ENCODE data around the gene TAMM41.
A peak's percentile ranks its signal among the peaks of the same experiment; 100 is the strongest.
"Not testable (repeated sequence)": the region's sequence is repeated elsewhere in the genome, so short reads cannot be mapped to it uniquely, and the experiment has no call there.

TAMM41 gene, protein sequence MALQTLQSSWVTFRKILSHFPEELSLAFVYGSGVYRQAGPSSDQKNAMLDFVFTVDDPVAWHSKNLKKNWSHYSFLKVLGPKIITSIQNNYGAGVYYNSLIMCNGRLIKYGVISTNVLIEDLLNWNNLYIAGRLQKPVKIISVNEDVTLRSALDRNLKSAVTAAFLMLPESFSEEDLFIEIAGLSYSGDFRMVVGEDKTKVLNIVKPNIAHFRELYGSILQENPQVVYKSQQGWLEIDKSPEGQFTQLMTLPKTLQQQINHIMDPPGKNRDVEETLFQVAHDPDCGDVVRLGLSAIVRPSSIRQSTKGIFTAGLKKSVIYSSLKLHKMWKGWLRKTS

DNA sequence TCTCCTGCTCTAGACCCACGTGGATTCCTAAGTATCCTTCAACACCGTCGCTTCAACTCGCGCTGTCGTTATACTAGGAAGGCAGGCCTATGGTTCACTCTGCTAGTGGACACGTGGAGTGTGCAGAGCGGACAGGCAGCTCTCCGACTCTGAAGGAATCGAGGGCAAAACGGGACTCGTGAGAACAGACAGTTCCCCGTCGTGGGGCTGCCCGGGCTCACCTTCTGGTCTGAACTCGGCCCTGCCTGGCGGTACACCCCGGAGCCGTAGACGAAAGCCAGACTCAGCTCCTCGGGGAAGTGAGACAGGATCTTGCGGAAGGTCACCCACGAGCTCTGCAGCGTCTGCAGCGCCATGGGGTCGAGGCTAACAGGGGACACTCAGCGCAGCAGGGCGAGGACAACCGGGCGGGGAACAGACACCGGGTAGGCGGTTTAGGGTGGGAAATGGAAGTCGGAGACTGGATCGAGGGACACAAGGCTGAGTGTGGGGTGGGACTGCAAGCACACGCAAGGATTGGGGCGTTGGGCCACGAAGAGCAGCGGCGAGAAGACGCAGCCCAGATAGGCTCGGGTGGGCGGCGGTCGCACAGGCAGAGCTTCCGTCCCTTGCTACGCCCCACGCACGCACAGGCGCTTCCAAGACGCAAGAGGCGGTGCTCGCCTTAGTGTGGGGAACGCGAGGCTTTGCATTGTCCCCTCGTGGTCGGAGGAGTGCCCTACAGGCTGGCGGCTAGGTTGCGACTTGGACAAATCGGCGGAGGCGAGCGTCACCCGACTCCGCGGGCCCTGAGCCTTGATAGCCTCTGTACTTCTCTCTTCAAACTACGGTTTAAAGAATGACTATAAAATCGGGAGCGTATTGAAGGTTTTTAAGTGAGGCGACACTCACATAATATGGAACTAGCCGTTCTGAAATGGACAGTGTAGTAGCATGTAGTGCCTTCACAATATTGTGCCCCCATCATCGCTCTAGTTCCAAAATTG, at the start of gene TAMM41:
TSS of gene TAMM41 (minus strand) at position 605 of the 986 bp plus-strand sequence. CDS start at position 356, 249 bp downstream.
- H3K9ac ChIP-seq (ENCODE audit: low read length), result peak within 1 kb of the TSS; percentile 75
- peak within 1 kb of the TSS; percentile 95 for H3K4me3 ChIP-seq (ENCODE audit: low read length)
- H3K27ac ChIP-seq (ENCODE audit: low read length), result no peak within 1 kb of the TSS
- H3K27me3 ChIP-seq (ENCODE audit: control insufficient read depth, insufficient read depth, low read length), result peaks cover 15% of the 10 kb centered on the region
- H3K9me3 ChIP-seq (ENCODE audit: control insufficient read depth, low read depth, low read length), result no peaks in the 10 kb centered on the region
- H3K4me1 ChIP-seq (ENCODE audit: control insufficient read depth, low read depth, low read length), result peaks cover 7% of the 10 kb centered on the region
- H3K36me3 ChIP-seq (ENCODE audit: control insufficient read depth, low read depth, low read length), result peaks cover 11% of the 10 kb centered on the region

DNA sequence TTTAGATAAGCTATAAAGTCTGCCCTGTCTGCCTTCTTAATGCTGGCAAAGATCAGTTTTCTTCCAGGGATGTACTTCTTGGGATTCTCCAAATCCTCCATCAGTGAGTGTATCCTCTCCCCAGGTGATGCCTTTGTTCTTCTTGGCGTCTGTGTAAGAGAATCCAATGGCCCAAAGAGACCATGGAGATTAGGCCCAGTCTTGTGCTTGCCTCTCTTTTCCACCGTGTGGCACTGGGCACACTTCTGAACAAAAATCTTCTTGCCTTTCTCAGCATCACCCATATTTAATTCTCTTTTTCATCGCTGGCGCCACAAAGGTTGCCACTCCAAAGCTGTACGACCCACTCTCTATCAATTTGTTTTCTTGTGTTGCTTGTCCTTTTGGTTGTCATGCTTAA, 32.2 kb upstream of the TAMM41 start:
- Histone ChIP-seq H3K27ac (ENCODE audit: low read length) (no peak overlapping the region), H3K36me3 (ENCODE audit: control insufficient read depth, low read depth, low read length) (no peaks in the 10 kb centered on the region), H3K4me1 (ENCODE audit: control insufficient read depth, low read depth, low read length) (no peaks in the 10 kb centered on the region), H3K4me3 (ENCODE audit: low read length) (no peak overlapping the region), H3K27me3 (ENCODE audit: control insufficient read depth, insufficient read depth, low read length) (no peaks in the 10 kb centered on the region), H3K9ac (ENCODE audit: low read length) (no peak overlapping the region), H3K9me3 (ENCODE audit: control insufficient read depth, low read depth, low read length) (no peaks in the 10 kb centered on the region)

DNA sequence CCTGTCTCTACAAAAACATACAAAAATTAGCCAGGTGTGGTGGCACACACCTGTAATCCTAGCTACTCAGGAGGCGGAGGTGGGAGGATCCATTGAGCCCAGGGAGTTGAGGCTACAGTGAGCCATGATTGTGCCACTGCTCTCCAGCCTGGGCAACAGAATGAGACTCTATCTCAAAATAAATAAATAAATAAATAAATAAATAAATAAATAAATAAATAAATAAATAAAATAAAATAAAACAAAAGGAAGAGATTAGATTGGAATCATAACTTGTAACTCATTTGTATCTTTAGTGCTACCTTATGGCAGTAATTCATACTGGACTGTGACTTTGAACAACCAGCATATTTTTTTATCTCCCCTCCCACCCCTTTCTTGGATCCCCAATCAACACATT, 28.0 kb upstream of the TAMM41 start:
- not testable (repeated sequence) for H3K4me1 ChIP-seq (ENCODE audit: control insufficient read depth, low read depth, low read length); H3K27ac ChIP-seq (ENCODE audit: low read length); H3K36me3 ChIP-seq (ENCODE audit: control insufficient read depth, low read depth, low read length); H3K9me3 ChIP-seq (ENCODE audit: control insufficient read depth, low read depth, low read length); H3K4me3 ChIP-seq (ENCODE audit: low read length); H3K9ac ChIP-seq (ENCODE audit: low read length); H3K27me3 ChIP-seq (ENCODE audit: control insufficient read depth, insufficient read depth, low read length)

DNA sequence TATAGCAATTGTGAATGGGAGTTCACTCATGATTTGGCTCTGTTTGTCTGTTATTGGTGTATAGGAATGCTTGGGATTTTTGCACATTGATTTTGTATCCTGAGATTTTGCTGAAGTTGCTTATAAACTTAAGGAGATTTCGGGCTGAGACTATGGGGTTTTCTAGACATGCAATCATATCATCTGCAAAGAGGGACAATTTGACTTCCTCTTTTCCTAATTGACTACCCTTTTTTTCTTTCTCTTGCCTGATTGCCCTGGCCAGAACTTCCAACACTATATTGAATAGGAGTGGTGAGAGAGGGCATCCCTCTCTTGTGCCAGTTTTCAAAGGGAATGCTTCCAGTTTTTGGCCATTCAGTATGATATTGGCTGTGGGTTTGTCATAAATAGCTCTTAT, 17.1 kb upstream of the TAMM41 start:
- H3K9ac ChIP-seq (ENCODE audit: low read length); H3K27ac ChIP-seq (ENCODE audit: low read length); H3K4me1 ChIP-seq (ENCODE audit: control insufficient read depth, low read depth, low read length); H3K9me3 ChIP-seq (ENCODE audit: control insufficient read depth, low read depth, low read length); H3K27me3 ChIP-seq (ENCODE audit: control insufficient read depth, insufficient read depth, low read length); H3K4me3 ChIP-seq (ENCODE audit: low read length); H3K36me3 ChIP-seq (ENCODE audit: control insufficient read depth, low read depth, low read length): not testable (repeated sequence)

- H3K4me3 ChIP-seq (ENCODE audit: low read length); H3K36me3 ChIP-seq (ENCODE audit: control insufficient read depth, low read depth, low read length); H3K4me1 ChIP-seq (ENCODE audit: control insufficient read depth, low read depth, low read length); H3K27ac ChIP-seq (ENCODE audit: low read length); H3K9me3 ChIP-seq (ENCODE audit: control insufficient read depth, low read depth, low read length); H3K27me3 ChIP-seq (ENCODE audit: control insufficient read depth, insufficient read depth, low read length); H3K9ac ChIP-seq (ENCODE audit: low read length): not testable (repeated sequence)
Observed at GRCh38 chr3:11862584-11862983, 15.9 kb upstream of the TAMM41 start.

GRCh38 chr3:11862145-11862544, 15.5 kb upstream of the TAMM41 start:
- not testable (repeated sequence) for H3K4me3 ChIP-seq (ENCODE audit: low read length); H3K4me1 ChIP-seq (ENCODE audit: control insufficient read depth, low read depth, low read length); H3K27ac ChIP-seq (ENCODE audit: low read length); H3K36me3 ChIP-seq (ENCODE audit: control insufficient read depth, low read depth, low read length); H3K27me3 ChIP-seq (ENCODE audit: control insufficient read depth, insufficient read depth, low read length); H3K9me3 ChIP-seq (ENCODE audit: control insufficient read depth, low read depth, low read length); H3K9ac ChIP-seq (ENCODE audit: low read length)

DNA sequence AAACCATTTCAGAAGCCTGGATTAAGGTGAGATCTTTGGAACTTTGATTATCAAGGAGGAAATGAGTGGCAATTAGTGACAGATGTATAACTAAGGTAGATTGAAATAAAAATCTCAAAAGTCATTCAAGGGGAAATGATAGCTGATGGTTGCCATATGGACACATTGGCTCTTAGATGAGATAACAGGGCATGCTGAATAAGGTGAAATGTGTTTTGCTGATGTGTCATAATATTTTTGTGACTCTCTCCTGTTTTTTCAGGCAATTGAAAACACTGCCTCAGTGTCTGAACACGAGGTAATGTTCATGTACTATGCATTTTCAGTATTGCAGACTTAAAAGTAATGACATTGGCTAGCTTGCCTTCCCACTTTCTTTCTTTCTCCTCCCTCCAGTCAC, 13.5 kb upstream of the TAMM41 start:
- not testable (repeated sequence) for H3K4me1 ChIP-seq (ENCODE audit: control insufficient read depth, low read depth, low read length); H3K9me3 ChIP-seq (ENCODE audit: control insufficient read depth, low read depth, low read length); H3K27ac ChIP-seq (ENCODE audit: low read length); H3K36me3 ChIP-seq (ENCODE audit: control insufficient read depth, low read depth, low read length); H3K27me3 ChIP-seq (ENCODE audit: control insufficient read depth, insufficient read depth, low read length); H3K9ac ChIP-seq (ENCODE audit: low read length); H3K4me3 ChIP-seq (ENCODE audit: low read length)

DNA sequence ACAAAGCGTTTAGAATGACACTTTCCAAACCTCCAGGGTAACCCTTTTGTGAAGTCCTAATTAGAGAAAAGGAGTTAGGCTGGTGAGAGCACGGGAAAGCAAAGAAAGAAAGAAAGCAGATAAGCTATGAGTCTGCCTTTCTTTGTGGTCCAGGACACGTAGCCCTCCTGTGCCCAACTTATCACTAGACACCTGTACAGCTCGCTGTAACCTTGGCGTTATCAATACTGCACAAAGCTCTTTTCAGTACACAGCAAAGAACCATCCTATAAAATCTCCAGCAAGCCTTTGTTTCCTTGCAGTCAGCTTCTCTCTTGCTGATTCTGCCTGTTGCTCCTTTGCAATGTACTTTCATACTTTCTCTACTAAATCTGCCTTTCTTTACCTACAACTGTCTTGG, 6.8 kb upstream of the TAMM41 start:
- no peaks in the 10 kb centered on the region for H3K4me1 ChIP-seq (ENCODE audit: control insufficient read depth, low read depth, low read length)
- peaks cover 5% of the 10 kb centered on the region for H3K9me3 ChIP-seq (ENCODE audit: control insufficient read depth, low read depth, low read length)
- no peak overlapping the region for H3K9ac ChIP-seq (ENCODE audit: low read length)
- no peak overlapping the region for H3K27ac ChIP-seq (ENCODE audit: low read length)
- H3K4me3 ChIP-seq (ENCODE audit: low read length), result no peak overlapping the region
- H3K36me3 ChIP-seq (ENCODE audit: control insufficient read depth, low read depth, low read length), result no peaks in the 10 kb centered on the region
- H3K27me3 ChIP-seq (ENCODE audit: control insufficient read depth, insufficient read depth, low read length), result no peaks in the 10 kb centered on the region

DNA sequence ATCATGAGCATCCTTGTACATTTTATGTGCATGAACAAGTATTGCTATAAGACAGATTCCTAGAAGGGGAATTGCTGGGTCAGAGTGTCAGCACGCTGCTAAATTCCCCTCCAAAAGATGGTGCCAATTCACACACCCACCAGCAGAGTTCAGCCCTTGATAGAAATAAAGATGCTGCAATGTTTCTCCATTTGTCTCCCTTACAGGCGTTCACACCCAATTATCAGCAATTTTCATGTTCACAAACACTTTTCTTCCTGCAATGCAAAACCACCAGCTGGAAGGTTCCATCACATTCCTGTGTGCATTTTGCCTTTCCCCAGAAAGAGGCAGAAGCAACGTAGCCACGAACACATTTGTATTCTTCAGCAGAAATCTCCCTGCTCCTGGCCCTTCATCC, 3.3 kb upstream of the TAMM41 start:
- Histone ChIP-seq H3K9me3 (ENCODE audit: control insufficient read depth, low read depth, low read length) (peaks cover 5% of the 10 kb centered on the region), H3K36me3 (ENCODE audit: control insufficient read depth, low read depth, low read length) (no peaks in the 10 kb centered on the region), H3K27ac (ENCODE audit: low read length) (no peak overlapping the region)

DNA sequence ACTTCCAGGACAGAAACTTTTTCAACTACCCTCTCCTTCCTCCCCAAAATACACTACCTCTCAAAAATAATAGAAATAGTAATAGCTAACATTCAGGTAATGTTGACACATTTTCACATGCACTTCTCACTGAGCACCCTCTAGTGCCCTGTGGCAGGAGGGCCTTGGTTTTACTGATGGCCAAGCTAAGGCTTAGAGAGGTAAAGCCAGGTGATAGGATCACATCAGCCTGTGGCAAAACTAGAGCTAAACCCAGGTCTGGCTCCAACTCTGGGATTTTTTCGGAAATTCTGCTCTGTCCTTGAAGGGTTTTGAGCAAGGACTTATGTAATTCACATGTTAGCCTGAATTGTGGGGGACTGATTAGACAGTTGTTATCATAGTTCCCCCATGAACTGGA, 922 bp upstream of the TAMM41 start:
- no peaks in the 10 kb centered on the region for H3K9me3 ChIP-seq (ENCODE audit: control insufficient read depth, low read depth, low read length)
- no peak overlapping the region for H3K9ac ChIP-seq (ENCODE audit: low read length)
- H3K4me3 ChIP-seq (ENCODE audit: low read length), result no peak overlapping the region
- peaks cover 7% of the 10 kb centered on the region for H3K4me1 ChIP-seq (ENCODE audit: control insufficient read depth, low read depth, low read length)
- H3K27ac ChIP-seq (ENCODE audit: low read length), result no peak overlapping the region
- H3K27me3 ChIP-seq (ENCODE audit: control insufficient read depth, insufficient read depth, low read length), result peaks cover 15% of the 10 kb centered on the region
- peaks cover 10% of the 10 kb centered on the region for H3K36me3 ChIP-seq (ENCODE audit: control insufficient read depth, low read depth, low read length)

More for the DNA sequence above, 3.3 kb upstream of the TAMM41 start:
- Histone ChIP-seq H3K4me3 (ENCODE audit: low read length) (no peak overlapping the region), H3K9ac (ENCODE audit: low read length) (no peak overlapping the region), H3K27me3 (ENCODE audit: control insufficient read depth, insufficient read depth, low read length) (peaks cover 15% of the 10 kb centered on the region), H3K4me1 (ENCODE audit: control insufficient read depth, low read depth, low read length) (peaks cover 7% of the 10 kb centered on the region)

DNA sequence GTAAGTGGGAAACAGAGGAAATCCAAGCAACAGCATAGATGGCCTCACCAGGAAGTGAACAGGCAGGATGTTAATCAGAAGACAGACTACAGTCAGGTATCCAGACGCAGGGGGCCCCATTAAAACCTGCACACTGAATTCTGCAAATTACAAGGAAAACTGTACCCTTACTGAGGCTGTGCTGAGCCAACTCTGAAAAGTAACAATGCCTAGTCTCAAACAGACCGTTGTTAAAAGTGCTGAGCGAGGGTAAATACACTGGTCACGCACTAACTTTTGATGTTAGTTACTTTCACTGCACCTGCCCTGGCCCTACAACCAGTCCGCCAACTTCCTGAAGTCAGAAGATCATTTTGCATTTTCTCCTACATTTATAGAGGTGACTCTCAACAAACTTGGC, 1.0 kb downstream of the TAMM41 start:
- Histone ChIP-seq H3K9ac (ENCODE audit: low read length) (peak overlapping the region; percentile 75), H3K4me3 (ENCODE audit: low read length) (peak overlapping the region; percentile 95), H3K4me1 (ENCODE audit: control insufficient read depth, low read depth, low read length) (peaks cover 7% of the 10 kb centered on the region), H3K9me3 (ENCODE audit: control insufficient read depth, low read depth, low read length) (no peaks in the 10 kb centered on the region), H3K36me3 (ENCODE audit: control insufficient read depth, low read depth, low read length) (peaks cover 11% of the 10 kb centered on the region), H3K27ac (ENCODE audit: low read length) (no peak overlapping the region), H3K27me3 (ENCODE audit: control insufficient read depth, insufficient read depth, low read length) (peaks cover 15% of the 10 kb centered on the region)
